WTC11 (cell line): Measurements from ENCODE around the gene SAMD4A. TPM values are rescaled to one million over a fixed set of nuclear protein-coding genes. Genes with fewer than 3 reads are reported as not detected.

ENCODE experiments used
- ATAC-seq: fragments of 200-7000 bp; cut with Tn5 transposase; 2 replicates; pipeline ENCODE4 v1.10.0; 2021; ENCODE audit warnings: mild to moderate bottlenecking, moderate library complexity
- CTCF ChIA-PET: fragments of 300-600 bp; sonication (Branson Sonifier 250); formaldehyde crosslinking; loops from one replicate; lab custom pipeline; 2021; ENCODE audit warnings: antibody characterized with exemption; lab: Charles Lee
- POLR2A ChIA-PET: fragments of 350-600 bp; sonication (Branson Sonifier 250); formaldehyde crosslinking; loops from one replicate; lab custom pipeline; 2021; ENCODE audit warnings: antibody characterized with exemption; lab: Charles Lee
- DNase-seq: peaks from one replicate; pipeline ENCODE4 v3.0.0; 2021; ENCODE audit warnings: low spot score
- H3K27ac Mint-ChIP-seq: 2 replicates; pipeline ENCODE4 v1.8.0; 2021; ENCODE audit warnings: mixed read lengths
- H3K27me3 Mint-ChIP-seq: 2 replicates; pipeline ENCODE4 v1.8.0; 2021; ENCODE audit warnings: low read depth, mild to moderate bottlenecking, moderate library complexity, mixed read lengths
- H3K36me3 Mint-ChIP-seq: 2 replicates; pipeline ENCODE4 v1.8.0; 2021; ENCODE audit warnings: mixed read lengths
- H3K4me1 Mint-ChIP-seq: 2 replicates; pipeline ENCODE4 v1.8.0; 2022; ENCODE audit warnings: mixed read lengths
- H3K4me3 Mint-ChIP-seq: 2 replicates; pipeline ENCODE4 v1.8.0; 2021; ENCODE audit warnings: mild to moderate bottlenecking, moderate library complexity, mixed read lengths
- H3K9me3 Mint-ChIP-seq: 2 replicates; pipeline ENCODE4 v1.8.0; 2021; ENCODE audit warnings: mixed read lengths
- E2F1 ChIP-seq: sonication (generic); formaldehyde crosslinking; IDR thresholded peaks from 2 replicates; pipeline ENCODE4 v1.8.0; 2022; ENCODE audit warnings: mild to moderate bottlenecking, missing genetic modification reagents
- E2F4 ChIP-seq: sonication (generic); formaldehyde crosslinking; IDR thresholded peaks from 2 replicates; pipeline ENCODE4 v1.8.1; 2022; ENCODE audit warnings: low read depth, mild to moderate bottlenecking, moderate library complexity, missing genetic modification reagents, borderline replicate concordance
- HMGA2 ChIP-seq: fragments of 250-450 bp; sonication (Bioruptor Pico); IDR thresholded peaks from 2 replicates; pipeline ENCODE4 v1.4.0; 2021; ENCODE audit warnings: mild to moderate bottlenecking, moderate library complexity
- JUN ChIP-seq: sonication (generic); formaldehyde crosslinking; IDR thresholded peaks from 2 replicates; pipeline ENCODE4 v1.8.0; 2023; ENCODE audit warnings: mild to moderate bottlenecking, missing genetic modification reagents
- MXD4 ChIP-seq: fragments of 250-450 bp; sonication (Bioruptor Pico); IDR thresholded peaks from 2 replicates; pipeline ENCODE4 v1.8.0; 2021; ENCODE audit warnings: mild to moderate bottlenecking, moderate library complexity, borderline replicate concordance
- NFYB ChIP-seq: sonication (generic); formaldehyde crosslinking; conservative IDR thresholded peaks from 2 replicates; pipeline ENCODE4 v1.8.0; 2022; ENCODE audit warnings: low read depth, missing genetic modification reagents
- NR2C2 ChIP-seq: sonication (generic); formaldehyde crosslinking; IDR thresholded peaks from 2 replicates; pipeline ENCODE4 v1.8.0; 2022; ENCODE audit warnings: mild to moderate bottlenecking, missing genetic modification reagents
- OVOL2 ChIP-seq: fragments of 250-450 bp; sonication (Bioruptor Pico); IDR thresholded peaks from 2 replicates; pipeline ENCODE4 v1.9.0; 2021; ENCODE audit warnings: mild to moderate bottlenecking, borderline replicate concordance
- RORB ChIP-seq: fragments of 250-450 bp; sonication (Bioruptor Pico); IDR thresholded peaks from 2 replicates; pipeline ENCODE4 v1.9.0; 2021; ENCODE audit warnings: mild to moderate bottlenecking
- TCF7 ChIP-seq: sonication (generic); formaldehyde crosslinking; IDR thresholded peaks from 2 replicates; pipeline ENCODE4 v1.8.0; 2022; ENCODE audit warnings: mild to moderate bottlenecking, low read depth, missing genetic modification reagents, moderate library complexity
- ZNF219 ChIP-seq: sonication (generic); formaldehyde crosslinking; IDR thresholded peaks from 2 replicates; pipeline ENCODE4 v1.8.0; 2023; ENCODE audit warnings: missing genetic modification reagents, mild to moderate bottlenecking, borderline replicate concordance
- ZNF423 ChIP-seq: fragments of 250-450 bp; sonication (Bioruptor Pico); IDR thresholded peaks from 2 replicates; pipeline ENCODE4 v2.1.2; 2022; ENCODE audit warnings: mild to moderate bottlenecking, moderate library complexity
- ZNF532 ChIP-seq: fragments of 250-450 bp; sonication (Bioruptor Pico); IDR thresholded peaks from 2 replicates; pipeline ENCODE4 v1.9.0; 2021; ENCODE audit warnings: mild to moderate bottlenecking, borderline replicate concordance
- total RNA-seq: library from RNA; stranded (reverse); gene quantifications from 3 replicates; pipeline ENCODE4 v1.2.3, GENCODE V29; 2021
- TF ChIP-seq, protein P1 (sequence below): sonication (generic); formaldehyde crosslinking; IDR thresholded peaks from 2 replicates; pipeline ENCODE4 v1.8.0; 2022; ENCODE audit warnings: mild to moderate bottlenecking, missing genetic modification reagents
- TF ChIP-seq, protein P2 (sequence below): fragments of 250-450 bp; sonication (Bioruptor Pico); IDR thresholded peaks from 2 replicates; pipeline ENCODE4 v1.8.0; 2021; ENCODE audit warnings: mild to moderate bottlenecking
- TF ChIP-seq, protein P3 (sequence below): sonication (generic); formaldehyde crosslinking; IDR thresholded peaks from 2 replicates; pipeline ENCODE4 v1.8.1; 2022; ENCODE audit warnings: mild to moderate bottlenecking, missing genetic modification reagents, moderate library complexity, borderline replicate concordance
- TF ChIP-seq, protein P4 (sequence below): sonication (generic); formaldehyde crosslinking; IDR thresholded peaks from 2 replicates; pipeline ENCODE4 v1.8.1; 2023; ENCODE audit warnings: mild to moderate bottlenecking, missing genetic modification reagents

The SAMD4A gene
- total RNA-seq, 1 experiment from 2014 or later: 6.0 TPM

DNA sequence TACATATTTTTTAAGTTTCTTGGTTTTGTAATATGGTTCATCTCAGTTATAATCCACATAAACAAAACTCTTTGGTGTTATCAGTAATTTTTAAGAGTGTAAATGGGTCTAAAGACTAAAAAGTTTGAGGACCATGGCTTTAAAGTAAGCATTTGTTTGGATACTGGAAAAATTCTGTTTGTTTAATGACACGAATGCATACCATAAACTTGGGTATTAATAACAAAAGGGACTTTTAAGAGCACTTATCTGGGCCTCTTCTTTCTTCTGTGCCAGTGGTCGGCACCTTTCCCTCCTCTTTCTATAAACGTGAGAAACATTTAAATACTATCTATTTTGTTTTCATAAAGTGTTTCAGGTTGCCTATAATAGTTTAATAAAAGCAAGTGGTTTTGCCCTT is 47.4 kb downstream of the SAMD4A start:
- CTCF ChIA-PET: no interaction called here

DNA sequence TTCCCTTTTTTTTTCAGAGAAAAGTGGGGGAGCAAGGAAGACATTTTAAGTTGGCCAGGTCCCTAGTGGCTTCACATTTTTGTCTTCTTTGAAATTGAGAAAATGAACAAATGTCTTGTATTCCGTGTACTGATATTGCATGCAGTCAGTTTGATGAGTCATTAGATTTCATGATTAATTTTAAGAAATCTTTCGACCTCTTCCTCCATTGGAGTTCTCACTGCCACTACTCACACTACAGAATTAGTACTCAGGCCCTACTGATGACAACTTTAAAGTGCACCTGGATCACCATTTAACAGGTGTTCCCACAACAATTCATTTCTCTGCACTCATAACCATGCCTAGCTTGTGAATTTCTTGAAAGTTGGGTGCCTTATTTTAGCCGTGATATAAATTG is 50.5 kb downstream of the SAMD4A start:
- peaks cover 6% of the 10 kb centered on the region; the same call in 1 of the 2 replicates for H3K36me3 Mint-ChIP-seq
- no peak overlapping the region for H3K4me3 Mint-ChIP-seq
- ChIA-PET POLR2A (interaction anchor here (0.5 to 1.1 kb wide), 2 partner anchors 9 to 110 kb away, joined by 3 to 6 read pairs; no protein-coding TSS in a partner anchor), CTCF (no interaction called here)
- ATAC-seq (no peak), DNase-seq (no peak)
- H3K27ac Mint-ChIP-seq: no peak overlapping the region
- no peaks in the 10 kb centered on the region for H3K27me3 Mint-ChIP-seq
- H3K9me3 Mint-ChIP-seq: peaks cover 22% of the 10 kb centered on the region
- no peaks in the 10 kb centered on the region for H3K4me1 Mint-ChIP-seq
- TF ChIP-seq E2F4 (CRISPR knock-in tag) (no peak), RORB (CRISPR knock-in tag) (no peak), ZNF219 (CRISPR knock-in tag) (no peak), NFYB (CRISPR knock-in tag) (no peak), TCF7 (no peak), ZNF423 (CRISPR knock-in tag) (no peak), MXD4 (CRISPR knock-in tag) (no peak), E2F1 (CRISPR knock-in tag) (no peak)

More for the DNA sequence above, 47.4 kb downstream of the SAMD4A start:
- POLR2A ChIA-PET: no interaction called here
- DNase-seq (no peak), ATAC-seq (no peak)
- H3K36me3 Mint-ChIP-seq: no peaks in the 10 kb centered on the region
- H3K27ac Mint-ChIP-seq: no peak overlapping the region
- H3K27me3 Mint-ChIP-seq: no peaks in the 10 kb centered on the region
- no peak overlapping the region for H3K4me3 Mint-ChIP-seq
- no peak for TF ChIP-seq ZNF532 (CRISPR knock-in tag)
- no peak for TF ChIP-seq OVOL2 (CRISPR knock-in tag)
- no peak for TF ChIP-seq RORB (CRISPR knock-in tag)
- TF ChIP-seq, protein P1, sequence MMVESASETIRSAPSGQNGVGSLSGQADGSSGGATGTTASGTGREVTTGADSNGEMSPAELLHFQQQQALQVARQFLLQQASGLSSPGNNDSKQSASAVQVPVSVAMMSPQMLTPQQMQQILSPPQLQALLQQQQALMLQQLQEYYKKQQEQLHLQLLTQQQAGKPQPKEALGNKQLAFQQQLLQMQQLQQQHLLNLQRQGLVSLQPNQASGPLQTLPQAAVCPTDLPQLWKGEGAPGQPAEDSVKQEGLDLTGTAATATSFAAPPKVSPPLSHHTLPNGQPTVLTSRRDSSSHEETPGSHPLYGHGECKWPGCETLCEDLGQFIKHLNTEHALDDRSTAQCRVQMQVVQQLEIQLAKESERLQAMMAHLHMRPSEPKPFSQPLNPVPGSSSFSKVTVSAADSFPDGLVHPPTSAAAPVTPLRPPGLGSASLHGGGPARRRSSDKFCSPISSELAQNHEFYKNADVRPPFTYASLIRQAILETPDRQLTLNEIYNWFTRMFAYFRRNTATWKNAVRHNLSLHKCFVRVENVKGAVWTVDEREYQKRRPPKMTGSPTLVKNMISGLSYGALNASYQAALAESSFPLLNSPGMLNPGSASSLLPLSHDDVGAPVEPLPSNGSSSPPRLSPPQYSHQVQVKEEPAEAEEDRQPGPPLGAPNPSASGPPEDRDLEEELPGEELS (CRISPR knock-in tag): no peak
- TF ChIP-seq, protein P2, sequence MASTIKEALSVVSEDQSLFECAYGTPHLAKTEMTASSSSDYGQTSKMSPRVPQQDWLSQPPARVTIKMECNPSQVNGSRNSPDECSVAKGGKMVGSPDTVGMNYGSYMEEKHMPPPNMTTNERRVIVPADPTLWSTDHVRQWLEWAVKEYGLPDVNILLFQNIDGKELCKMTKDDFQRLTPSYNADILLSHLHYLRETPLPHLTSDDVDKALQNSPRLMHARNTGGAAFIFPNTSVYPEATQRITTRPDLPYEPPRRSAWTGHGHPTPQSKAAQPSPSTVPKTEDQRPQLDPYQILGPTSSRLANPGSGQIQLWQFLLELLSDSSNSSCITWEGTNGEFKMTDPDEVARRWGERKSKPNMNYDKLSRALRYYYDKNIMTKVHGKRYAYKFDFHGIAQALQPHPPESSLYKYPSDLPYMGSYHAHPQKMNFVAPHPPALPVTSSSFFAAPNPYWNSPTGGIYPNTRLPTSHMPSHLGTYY (CRISPR knock-in tag): no peak
- TF ChIP-seq, protein P3, sequence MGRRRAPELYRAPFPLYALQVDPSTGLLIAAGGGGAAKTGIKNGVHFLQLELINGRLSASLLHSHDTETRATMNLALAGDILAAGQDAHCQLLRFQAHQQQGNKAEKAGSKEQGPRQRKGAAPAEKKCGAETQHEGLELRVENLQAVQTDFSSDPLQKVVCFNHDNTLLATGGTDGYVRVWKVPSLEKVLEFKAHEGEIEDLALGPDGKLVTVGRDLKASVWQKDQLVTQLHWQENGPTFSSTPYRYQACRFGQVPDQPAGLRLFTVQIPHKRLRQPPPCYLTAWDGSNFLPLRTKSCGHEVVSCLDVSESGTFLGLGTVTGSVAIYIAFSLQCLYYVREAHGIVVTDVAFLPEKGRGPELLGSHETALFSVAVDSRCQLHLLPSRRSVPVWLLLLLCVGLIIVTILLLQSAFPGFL (CRISPR knock-in tag): no peak
- no peak for TF ChIP-seq HMGA2 (CRISPR knock-in tag)
- TF ChIP-seq, protein P4, sequence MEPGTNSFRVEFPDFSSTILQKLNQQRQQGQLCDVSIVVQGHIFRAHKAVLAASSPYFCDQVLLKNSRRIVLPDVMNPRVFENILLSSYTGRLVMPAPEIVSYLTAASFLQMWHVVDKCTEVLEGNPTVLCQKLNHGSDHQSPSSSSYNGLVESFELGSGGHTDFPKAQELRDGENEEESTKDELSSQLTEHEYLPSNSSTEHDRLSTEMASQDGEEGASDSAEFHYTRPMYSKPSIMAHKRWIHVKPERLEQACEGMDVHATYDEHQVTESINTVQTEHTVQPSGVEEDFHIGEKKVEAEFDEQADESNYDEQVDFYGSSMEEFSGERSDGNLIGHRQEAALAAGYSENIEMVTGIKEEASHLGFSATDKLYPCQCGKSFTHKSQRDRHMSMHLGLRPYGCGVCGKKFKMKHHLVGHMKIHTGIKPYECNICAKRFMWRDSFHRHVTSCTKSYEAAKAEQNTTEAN: no peak
- no peak for TF ChIP-seq JUN (CRISPR knock-in tag)
- TF ChIP-seq NR2C2 (CRISPR knock-in tag): no peak
- TF ChIP-seq, all 79 proteins: peak for 0
- Mint-ChIP-seq H3K9me3 (peaks cover 7% of the 10 kb centered on the region), H3K4me1 (no peaks in the 10 kb centered on the region)
